ENCODE measurements around the gene ABCC9.

Gene ABCC9

DNA sequence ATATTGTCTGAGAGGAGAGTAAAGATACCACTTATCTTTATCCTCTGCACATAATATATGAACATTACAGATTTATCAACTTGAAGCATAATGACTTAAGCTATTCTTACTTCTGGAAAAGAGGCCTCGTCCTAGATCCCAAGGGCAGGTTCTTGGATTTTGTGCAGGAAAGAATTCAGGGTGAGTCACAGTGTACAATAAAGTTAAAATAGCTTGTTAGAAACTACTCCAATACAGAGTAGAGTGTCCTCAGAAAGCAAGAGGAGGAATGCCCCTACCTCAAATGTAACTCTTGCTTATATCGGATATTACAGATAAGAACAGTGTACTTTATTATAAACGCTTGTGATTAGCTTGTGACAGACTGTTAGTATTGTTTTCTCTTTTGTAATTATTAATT lies 41.9 kb upstream of the ABCC9 start:
- no peak for DNase-seq (ENCODE audit: low spot score)
- TF ChIP-seq, protein P1, sequence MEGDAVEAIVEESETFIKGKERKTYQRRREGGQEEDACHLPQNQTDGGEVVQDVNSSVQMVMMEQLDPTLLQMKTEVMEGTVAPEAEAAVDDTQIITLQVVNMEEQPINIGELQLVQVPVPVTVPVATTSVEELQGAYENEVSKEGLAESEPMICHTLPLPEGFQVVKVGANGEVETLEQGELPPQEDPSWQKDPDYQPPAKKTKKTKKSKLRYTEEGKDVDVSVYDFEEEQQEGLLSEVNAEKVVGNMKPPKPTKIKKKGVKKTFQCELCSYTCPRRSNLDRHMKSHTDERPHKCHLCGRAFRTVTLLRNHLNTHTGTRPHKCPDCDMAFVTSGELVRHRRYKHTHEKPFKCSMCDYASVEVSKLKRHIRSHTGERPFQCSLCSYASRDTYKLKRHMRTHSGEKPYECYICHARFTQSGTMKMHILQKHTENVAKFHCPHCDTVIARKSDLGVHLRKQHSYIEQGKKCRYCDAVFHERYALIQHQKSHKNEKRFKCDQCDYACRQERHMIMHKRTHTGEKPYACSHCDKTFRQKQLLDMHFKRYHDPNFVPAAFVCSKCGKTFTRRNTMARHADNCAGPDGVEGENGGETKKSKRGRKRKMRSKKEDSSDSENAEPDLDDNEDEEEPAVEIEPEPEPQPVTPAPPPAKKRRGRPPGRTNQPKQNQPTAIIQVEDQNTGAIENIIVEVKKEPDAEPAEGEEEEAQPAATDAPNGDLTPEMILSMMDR (conservative IDR thresholded peaks at IDR 0.05; ENCODE audit: low read depth), result no peak
- CTCF ChIA-PET, result no interaction called here
- POLR2A ChIA-PET (ENCODE audit: low non-redundant PET), result no interaction called here
- no peak overlapping the region for H3K27ac ChIP-seq

DNA sequence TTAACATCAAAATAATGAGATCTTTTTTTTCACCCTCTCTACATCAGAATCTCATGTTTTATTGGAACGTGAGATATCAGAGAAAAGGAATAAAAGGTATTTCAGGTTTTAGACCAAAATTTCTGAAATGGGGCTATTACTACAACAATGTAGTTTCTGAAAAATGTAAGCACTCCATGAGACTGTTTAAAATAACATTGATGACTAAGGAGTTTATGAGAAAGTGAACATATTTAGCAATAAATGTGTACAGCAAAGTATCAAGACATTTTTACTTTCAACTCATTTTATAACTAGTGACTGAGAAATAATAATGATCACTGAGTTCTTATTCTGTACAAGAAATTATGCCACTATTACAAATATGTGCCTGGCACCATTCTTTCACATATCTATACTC lies 39.3 kb upstream of the ABCC9 start:
- TF ChIP-seq, protein P1 (conservative IDR thresholded peaks at IDR 0.05; ENCODE audit: low read depth), result no peak
- DNase-seq (ENCODE audit: low spot score), result no peak
- ChIA-PET POLR2A (ENCODE audit: low non-redundant PET) (no interaction called here), CTCF (no interaction called here)
- no peak overlapping the region for H3K27ac ChIP-seq

DNA sequence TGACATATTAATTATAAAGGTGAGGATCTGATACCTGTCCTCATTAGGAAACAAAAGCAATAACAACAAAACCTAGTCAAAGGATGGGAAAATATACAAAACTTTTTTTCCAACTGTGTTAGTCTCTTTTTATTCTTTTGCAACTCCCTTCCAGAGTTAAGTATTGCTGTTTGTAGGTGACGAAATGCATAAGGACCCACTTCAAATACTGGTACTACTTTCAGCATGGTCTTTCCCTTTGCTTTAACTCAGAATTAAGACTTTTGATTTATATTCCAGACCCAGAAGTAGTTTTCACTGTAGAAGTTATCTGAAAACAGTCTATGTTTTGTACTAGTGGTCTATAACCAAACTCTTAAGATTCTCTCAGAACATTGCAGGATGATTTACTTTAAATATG lies 34.1 kb upstream of the ABCC9 start:
- no peak overlapping the region for H3K27ac ChIP-seq
- CTCF ChIA-PET, result interaction anchor here (0.6 kb wide), 1 partner anchor 34 kb away, joined by 5 read pairs; the partner anchor contains the start of gene ABCC9
- POLR2A ChIA-PET (ENCODE audit: low non-redundant PET), result no interaction called here
- DNase-seq (ENCODE audit: low spot score), result no peak
- TF ChIP-seq, protein P1 (conservative IDR thresholded peaks at IDR 0.05; ENCODE audit: low read depth), result no peak

DNA sequence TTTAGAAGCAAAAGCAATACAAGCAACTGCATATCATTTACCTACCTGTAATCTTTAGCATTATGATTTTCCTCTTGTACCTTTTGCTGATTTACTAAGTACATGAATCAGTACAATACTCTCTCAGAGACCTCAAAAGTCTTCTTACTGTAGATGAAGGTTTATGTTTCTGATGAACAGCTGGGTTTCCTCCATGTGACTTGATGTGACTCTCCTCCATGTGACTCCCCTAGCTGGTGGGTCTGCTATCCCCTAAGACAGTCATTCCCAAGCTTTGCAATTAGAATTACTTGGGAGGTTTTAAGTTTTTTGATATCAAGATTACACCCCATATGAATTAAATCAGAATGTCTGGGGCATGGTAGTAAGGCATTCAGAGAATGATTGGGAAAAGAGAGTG lies 32.0 kb upstream of the ABCC9 start:
- no peak for DNase-seq (ENCODE audit: low spot score)
- TF ChIP-seq, protein P1 (conservative IDR thresholded peaks at IDR 0.05; ENCODE audit: low read depth), result no peak
- ChIA-PET CTCF (no interaction called here), POLR2A (ENCODE audit: low non-redundant PET) (no interaction called here)
- no peak overlapping the region for H3K27ac ChIP-seq

DNA sequence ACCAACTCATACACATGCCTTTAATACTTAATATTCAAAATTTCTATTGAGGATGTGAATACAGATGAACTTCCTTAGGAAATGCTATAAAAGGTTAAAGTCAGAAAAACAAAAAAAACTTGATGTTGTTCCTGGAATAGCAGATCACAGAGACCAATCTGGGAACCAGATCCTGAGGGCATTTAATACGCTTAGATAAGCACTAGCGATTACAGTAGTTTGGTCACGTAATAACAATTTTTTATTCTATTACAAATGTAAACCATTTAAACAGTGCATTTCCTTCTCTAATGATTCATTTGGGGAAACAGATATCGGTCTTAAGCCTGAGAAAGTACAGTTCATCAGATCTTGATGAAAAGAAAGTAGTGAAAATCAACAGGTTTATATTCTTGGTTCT lies 30.8 kb upstream of the ABCC9 start:
- ChIA-PET CTCF (interaction anchor here (0.6 kb wide), 1 partner anchor 527 kb away, joined by 3 read pairs; no protein-coding TSS in a partner anchor), POLR2A (ENCODE audit: low non-redundant PET) (no interaction called here)
- no peak for DNase-seq (ENCODE audit: low spot score)
- H3K27ac ChIP-seq, result no peak overlapping the region
- TF ChIP-seq, protein P1 (conservative IDR thresholded peaks at IDR 0.05; ENCODE audit: low read depth), result no peak

DNA sequence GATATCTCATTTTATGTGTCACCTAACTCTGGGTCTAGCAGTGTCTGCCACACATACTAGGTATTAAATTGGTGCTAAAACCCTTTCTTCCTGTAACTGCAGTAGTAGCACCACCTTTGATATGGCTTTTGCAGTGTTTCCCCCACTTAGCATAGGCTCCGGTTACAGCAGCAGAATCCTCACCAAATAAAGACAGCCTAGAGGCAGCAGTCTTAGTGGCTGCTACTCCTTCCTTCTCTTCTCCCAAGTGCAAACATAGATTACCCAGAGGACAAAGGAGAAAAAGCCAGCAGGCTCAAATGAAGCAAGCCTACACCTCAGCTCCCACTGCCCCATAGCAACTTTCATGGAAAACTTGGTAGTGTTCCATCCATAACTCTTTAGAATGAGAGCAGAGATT lies 30.1 kb upstream of the ABCC9 start:
- ChIA-PET POLR2A (ENCODE audit: low non-redundant PET) (no interaction called here), CTCF (interaction anchor here (0.6 kb wide), 1 partner anchor 526 kb away, joined by 3 read pairs; no protein-coding TSS in a partner anchor)
- no peak for DNase-seq (ENCODE audit: low spot score)
- TF ChIP-seq, protein P1 (conservative IDR thresholded peaks at IDR 0.05; ENCODE audit: low read depth), result no peak
- H3K27ac ChIP-seq, result no peak overlapping the region

DNA sequence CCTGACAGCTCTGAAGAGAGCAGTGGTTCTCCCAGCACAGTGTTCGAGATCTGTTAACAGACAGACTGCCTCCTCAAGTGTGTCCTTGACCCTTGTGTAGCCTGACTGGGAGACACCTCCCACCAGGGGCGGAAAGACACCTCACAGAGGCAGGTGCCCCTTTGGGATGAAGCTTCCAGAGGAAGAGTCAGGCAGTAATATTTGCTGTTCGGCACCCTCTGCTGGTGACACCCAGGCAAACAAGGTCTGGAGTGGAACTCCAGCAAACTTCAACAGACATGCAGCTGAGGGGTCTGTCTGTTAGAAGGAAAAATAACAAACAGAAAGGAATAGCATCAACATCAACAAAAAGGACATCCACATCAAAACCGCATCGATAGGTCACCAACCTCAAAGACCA lies 21.6 kb upstream of the ABCC9 start:
- no peak for DNase-seq (ENCODE audit: low spot score)
- TF ChIP-seq, protein P1 (conservative IDR thresholded peaks at IDR 0.05; ENCODE audit: low read depth), result no peak
- POLR2A ChIA-PET (ENCODE audit: low non-redundant PET), result no interaction called here
- H3K27ac ChIP-seq, result no peak overlapping the region
- CTCF ChIA-PET, result no interaction called here

Measured in RWPE1 (cell line).